ENCODE results near the gene CSKMT. TPM values are rescaled to one million over a fixed set of nuclear protein-coding genes. Genes with fewer than 3 reads are reported as not detected.
A peak's percentile ranks its signal among the peaks of the same experiment; 100 is the strongest.
"Not testable (repeated sequence)": the region's sequence is repeated elsewhere in the genome, so short reads cannot be mapped to it uniquely, and the experiment has no call there.

CSKMT gene
- total RNA-seq = 10 to 100 TPM; 23.6 TPM

GRCh38 chr11:62665075-62665598 lies at the start of gene CSKMT, which contains the start of gene C11orf98:
TSS of gene CSKMT (plus strand) at chr11:62665312. CDS start at chr11:62665880, 568 bp downstream.
TSS of gene C11orf98 (minus strand) at chr11:62665210. CDS start at chr11:62665169, 41 bp downstream.
- peak; percentile 96 for ATAC-seq (replicated peaks)
- H3K27ac Mint-ChIP-seq = peak within 1 kb of the TSS; percentile 82
- peaks cover 96% of the 10 kb centered on the region for H3K36me3 Mint-ChIP-seq (ENCODE audit: low read depth)

GRCh38 chr11:62615521-62615920 lies 49.6 kb upstream of the CSKMT start:
- H3K9me3 Mint-ChIP-seq = no peaks in the 10 kb centered on the region
- ATAC-seq (replicated peaks) = no peak
- no peaks in the 10 kb centered on the region for H3K27me3 Mint-ChIP-seq
- no peak overlapping the region for H3K4me3 Mint-ChIP-seq
- peaks cover 79% of the 10 kb centered on the region for H3K36me3 Mint-ChIP-seq (ENCODE audit: low read depth)
- peaks cover 12% of the 10 kb centered on the region for H3K4me1 Mint-ChIP-seq
- no peak overlapping the region for H3K27ac Mint-ChIP-seq

More at GRCh38 chr11:62665075-62665598, at the start of gene CSKMT, which contains the start of gene C11orf98:
- Mint-ChIP-seq H3K4me1 (peaks cover 13% of the 10 kb centered on the region), H3K27me3 (no peaks in the 10 kb centered on the region), H3K9me3 (no peaks in the 10 kb centered on the region), H3K4me3 (peak within 1 kb of the TSS; percentile 89)

GRCh38 chr11:62616957-62617356 lies 48.2 kb upstream of the CSKMT start:
- H3K27me3 Mint-ChIP-seq = not testable (repeated sequence)

GRCh38 chr11:62621027-62621566 lies 44.0 kb upstream of the CSKMT start:
- H3K27me3 Mint-ChIP-seq = no peaks in the 10 kb centered on the region
- ATAC-seq (replicated peaks) = no peak
- H3K4me3 Mint-ChIP-seq = peak overlapping the region; percentile 97
- H3K36me3 Mint-ChIP-seq (ENCODE audit: low read depth) = peaks cover 81% of the 10 kb centered on the region
- H3K4me1 Mint-ChIP-seq = no peaks in the 10 kb centered on the region
- no peaks in the 10 kb centered on the region for H3K9me3 Mint-ChIP-seq
- H3K27ac Mint-ChIP-seq = peak overlapping the region; percentile 91

More at GRCh38 chr11:62616957-62617356, 48.2 kb upstream of the CSKMT start:
- not testable (repeated sequence) for H3K4me3 Mint-ChIP-seq; H3K27ac Mint-ChIP-seq; ATAC-seq (replicated peaks); H3K9me3 Mint-ChIP-seq; H3K4me1 Mint-ChIP-seq
- H3K36me3 Mint-ChIP-seq (ENCODE audit: low read depth) = peaks cover 78% of the 10 kb centered on the region

GRCh38 chr11:62621567-62622470 lies 43.3 kb upstream of the CSKMT start, which contains the start of gene B3GAT3:
TSS of gene B3GAT3 (minus strand) at chr11:62621986. CDS start at chr11:62621947, 39 bp downstream.
- Mint-ChIP-seq H3K36me3 (ENCODE audit: low read depth) (peaks cover 80% of the 10 kb centered on the region), H3K27me3 (no peaks in the 10 kb centered on the region), H3K4me1 (no peaks in the 10 kb centered on the region), H3K9me3 (no peaks in the 10 kb centered on the region), H3K4me3 (peak within 1 kb of the TSS; percentile 97), H3K27ac (peak within 1 kb of the TSS; percentile 91)
- ATAC-seq (replicated peaks) = peak; percentile 96

GRCh38 chr11:62622476-62623089 lies 42.5 kb upstream of the CSKMT start:
- Mint-ChIP-seq H3K27ac (peak overlapping the region; percentile 91), H3K9me3 (no peaks in the 10 kb centered on the region), H3K27me3 (no peaks in the 10 kb centered on the region), H3K4me3 (peak overlapping the region; percentile 97), H3K36me3 (ENCODE audit: low read depth) (peaks cover 80% of the 10 kb centered on the region), H3K4me1 (no peaks in the 10 kb centered on the region)
- no peak for ATAC-seq (replicated peaks)

GRCh38 chr11:62627713-62628112 lies 37.4 kb upstream of the CSKMT start:
- H3K27me3 Mint-ChIP-seq = no peaks in the 10 kb centered on the region
- no peaks in the 10 kb centered on the region for H3K4me1 Mint-ChIP-seq
- H3K4me3 Mint-ChIP-seq = no peak overlapping the region
- ATAC-seq (replicated peaks) = no peak
- H3K36me3 Mint-ChIP-seq (ENCODE audit: low read depth) = peaks cover 84% of the 10 kb centered on the region
- H3K27ac Mint-ChIP-seq = no peak overlapping the region
- no peaks in the 10 kb centered on the region for H3K9me3 Mint-ChIP-seq

- Mint-ChIP-seq H3K36me3 (ENCODE audit: low read depth) (peaks cover 100% of the 10 kb centered on the region), H3K27me3 (no peaks in the 10 kb centered on the region), H3K4me1 (peaks cover 5% of the 10 kb centered on the region), H3K9me3 (no peaks in the 10 kb centered on the region), H3K27ac (peak overlapping the region; percentile 57), H3K4me3 (no peak overlapping the region)
- ATAC-seq (replicated peaks) = no peak
These were observed 32.6 kb upstream of the CSKMT start for GRCh38 chr11:62632492-62632891.

- no peak for ATAC-seq (replicated peaks)
- Mint-ChIP-seq H3K4me3 (peak overlapping the region; percentile 100), H3K9me3 (no peaks in the 10 kb centered on the region), H3K27me3 (no peaks in the 10 kb centered on the region), H3K4me1 (peaks cover 11% of the 10 kb centered on the region), H3K27ac (no peak overlapping the region), H3K36me3 (ENCODE audit: low read depth) (peaks cover 63% of the 10 kb centered on the region)
These were observed 20.9 kb upstream of the CSKMT start for GRCh38 chr11:62644220-62644619.

- Mint-ChIP-seq H3K4me3 (peak overlapping the region; percentile 100), H3K9me3 (no peaks in the 10 kb centered on the region), H3K4me1 (peaks cover 5% of the 10 kb centered on the region), H3K27me3 (no peaks in the 10 kb centered on the region), H3K36me3 (ENCODE audit: low read depth) (peaks cover 59% of the 10 kb centered on the region), H3K27ac (peak overlapping the region; percentile 97)
- ATAC-seq (replicated peaks) = peak; percentile 1
These were observed 19.5 kb upstream of the CSKMT start for GRCh38 chr11:62645671-62645945.

- Mint-ChIP-seq H3K4me1 (no peaks in the 10 kb centered on the region), H3K4me3 (peak within 1 kb of the TSS; percentile 100), H3K27me3 (no peaks in the 10 kb centered on the region), H3K9me3 (no peaks in the 10 kb centered on the region), H3K36me3 (ENCODE audit: low read depth) (peaks cover 54% of the 10 kb centered on the region), H3K27ac (peak within 1 kb of the TSS; percentile 97)
- peak; percentile 99 for ATAC-seq (replicated peaks)
These were observed 18.9 kb upstream of the CSKMT start, which contains the start of gene GANAB for GRCh38 chr11:62645946-62646824. TSS of gene GANAB (minus strand) at chr11:62646613. CDS start at chr11:62646599, 14 bp downstream.

GRCh38 chr11:62646825-62647608 lies 18.1 kb upstream of the CSKMT start:
- Mint-ChIP-seq H3K4me1 (no peaks in the 10 kb centered on the region), H3K4me3 (peak overlapping the region; percentile 100), H3K9me3 (no peaks in the 10 kb centered on the region), H3K27ac (peak overlapping the region; percentile 97), H3K27me3 (no peaks in the 10 kb centered on the region), H3K36me3 (ENCODE audit: low read depth) (peaks cover 54% of the 10 kb centered on the region)
- ATAC-seq (replicated peaks) = no peak

- H3K36me3 Mint-ChIP-seq (ENCODE audit: low read depth) = peaks cover 57% of the 10 kb centered on the region
- H3K27me3 Mint-ChIP-seq = no peaks in the 10 kb centered on the region
- peaks cover 6% of the 10 kb centered on the region for H3K4me1 Mint-ChIP-seq
- H3K9me3 Mint-ChIP-seq = no peaks in the 10 kb centered on the region
- H3K4me3 Mint-ChIP-seq = peak overlapping the region; percentile 100
- ATAC-seq (replicated peaks) = no peak
- no peak overlapping the region for H3K27ac Mint-ChIP-seq
These were observed 17.5 kb upstream of the CSKMT start for GRCh38 chr11:62647609-62648005.

Data from activated T-helper 17 cell treated with anti-CD3 and anti-CD28 coated beads, Interleukin-2, amount 50 U/mL, for 72 hours (primary cell).